OCI-LY7 (cell line): ENCODE measurements around the gene C2orf72. TPM values are rescaled to one million over a fixed set of nuclear protein-coding genes. Genes with fewer than 3 reads are reported as not detected.

Experiments used
- BruUV-seq: library from RNA; stranded (reverse); fragments of 400-500 nt; replicated peaks from 2 replicates; lab custom pipeline; 2021; lab: Mats Ljungman, UMichigan
- CTCF ChIA-PET: fragments of 300-600 bp; sonication (Branson Sonifier 250); formaldehyde crosslinking; loops from one replicate; lab custom pipeline; 2022; ENCODE audit warnings: antibody characterized with exemption; ENCODE audit not compliant: unreplicated experiment; lab: Charles Lee
- POLR2A ChIA-PET: fragments of 300-600 bp; sonication (Branson Sonifier 250); formaldehyde crosslinking; loops from one replicate; lab custom pipeline; 2022; ENCODE audit warnings: antibody characterized with exemption; lab: Charles Lee
- DNase-seq: peaks from one replicate; pipeline ENCODE4 v3.0.0-alpha.2; 2015; ENCODE audit warnings: low spot score
- H2AFZ ChIP-seq: fragments of 200-600 bp; sonication (generic), shearing (Covaris generic); 2 replicates; pipeline ENCODE4 v1.6.1; 2014; ENCODE audit warnings: mild to moderate bottlenecking, antibody characterized with exemption, low read length, moderate library complexity
- H3K27ac ChIP-seq: fragments of 200-600 bp; sonication (generic); 2 replicates; pipeline ENCODE4 v1.5.1; 2014; ENCODE audit warnings: mixed run types, low read depth, mild to moderate bottlenecking, moderate library complexity, low read length, inconsistent platforms; ENCODE audit not compliant: poor library complexity, severe bottlenecking
- H3K36me3 ChIP-seq: fragments of 200-600 bp; sonication (generic); 2 replicates; pipeline ENCODE4 v1.6.1; 2014; ENCODE audit warnings: mild to moderate bottlenecking, antibody characterized with exemption, low read length, moderate library complexity, mixed read lengths; ENCODE audit not compliant: insufficient read depth
- H3K4me1 ChIP-seq: fragments of 200-600 bp; sonication (generic); 2 replicates; pipeline ENCODE4 v1.5.1; 2014; ENCODE audit warnings: mild to moderate bottlenecking, low read length; ENCODE audit not compliant: insufficient read depth, poor library complexity, severe bottlenecking
- H3K4me2 ChIP-seq: fragments of 200-600 bp; sonication (generic); 2 replicates; pipeline ENCODE4 v1.6.1; 2014; ENCODE audit warnings: mild to moderate bottlenecking, low read length
- H3K4me3 ChIP-seq: fragments of 200-600 bp; sonication (generic); 2 replicates; pipeline ENCODE4 v1.5.1; 2014; ENCODE audit warnings: mild to moderate bottlenecking, low read depth, low read length; ENCODE audit not compliant: poor library complexity, severe bottlenecking
- H3K79me2 ChIP-seq: fragments of 200-600 bp; sonication (generic); 2 replicates; pipeline ENCODE4 v1.6.1; 2016; ENCODE audit warnings: low read depth, mild to moderate bottlenecking, low read length, moderate library complexity, mixed read lengths; ENCODE audit not compliant: insufficient read depth
- H3K9me2 ChIP-seq: fragments of 200-600 bp; sonication (generic); 2 replicates; pipeline ENCODE4 v1.6.1; 2016; ENCODE audit warnings: mild to moderate bottlenecking, low read length, mixed read lengths; ENCODE audit not compliant: insufficient read depth
- H3K9me3 ChIP-seq: fragments of 200-600 bp; sonication (generic); 2 replicates; pipeline ENCODE4 v1.6.1; 2014; ENCODE audit warnings: mild to moderate bottlenecking, mixed run types, low read length, mixed read lengths
- H4K20me1 ChIP-seq: fragments of 200-600 bp; sonication (generic); 2 replicates; pipeline ENCODE4 v1.6.1; 2014; ENCODE audit warnings: mild to moderate bottlenecking, antibody characterized with exemption, low read length, moderate library complexity, mixed read lengths; ENCODE audit not compliant: insufficient read depth
- CTCF ChIP-seq: fragments of 200-600 bp; sonication (generic); conservative IDR thresholded peaks from 2 replicates; pipeline ENCODE4 v1.5.1; 2014; ENCODE audit warnings: mild to moderate bottlenecking, antibody characterized with exemption, low read length, moderate library complexity, mixed read lengths
- EZH2phosphoT487 ChIP-seq: fragments of 200-600 bp; sonication (generic); IDR thresholded peaks from 2 replicates; pipeline ENCODE4 v1.6.1; 2018; ENCODE audit warnings: low read depth, borderline replicate concordance, mild to moderate bottlenecking, mixed run types, antibody characterized with exemption, low read length, moderate library complexity, mixed read lengths
- intact Hi-C: fragments of 100-400 bp; cut with micrococcal nuclease; formaldehyde crosslinking; loops from one replicate; pipeline ENCODE4 v1.10.0; 2022; ENCODE audit not compliant: unreplicated experiment
- total RNA-seq, 2 experiments: library from RNA; depleted of rRNA in 1 of 2; stranded (reverse); fragments of >200 nt in 1 of 2; shearing (Covaris generic) in 1 of 2; gene quantifications; 2 replicates each; pipeline ENCODE4 v1.2.3, GENCODE V29; 2014 to 2022

Gene C2orf72
- total RNA-seq, 2 experiments from 2014 or later, result not detected

GRCh38 chr2:231038483-231039293, 1.4 kb downstream of the C2orf72 start:
- H3K4me2 ChIP-seq, result no peak overlapping the region
- no peaks in the 10 kb centered on the region for H4K20me1 ChIP-seq
- H3K4me3 ChIP-seq, result no peak overlapping the region
- H3K36me3 ChIP-seq, result no peaks in the 10 kb centered on the region
- intact Hi-C loops, result no loop called here
- BruUV-seq, result no TSS peak
- DNase-seq, result no peak
- no peak overlapping the region for H2AFZ ChIP-seq
- POLR2A ChIA-PET, result interaction anchor here (0.5 kb wide), 1 partner anchor 147 kb away, joined by 4 read pairs; no protein-coding TSS in a partner anchor
- no peak for TF ChIP-seq EZH2phosphoT487
- no peak for TF ChIP-seq CTCF
- H3K79me2 ChIP-seq, result no peaks in the 10 kb centered on the region
- H3K9me3 ChIP-seq, result no peaks in the 10 kb centered on the region
- H3K9me2 ChIP-seq, result no peaks in the 10 kb centered on the region
- CTCF ChIA-PET, result no interaction called here
- peaks cover 13% of the 10 kb centered on the region for H3K4me1 ChIP-seq
- H3K27ac ChIP-seq, result no peak overlapping the region

GRCh38 chr2:231039294-231039664, 2.0 kb downstream of the C2orf72 start:
- Histone ChIP-seq H2AFZ (no peak overlapping the region), H4K20me1 (no peaks in the 10 kb centered on the region), H3K9me3 (no peaks in the 10 kb centered on the region), H3K4me1 (peaks cover 9% of the 10 kb centered on the region), H3K4me3 (no peak overlapping the region), H3K4me2 (no peak overlapping the region), H3K27ac (no peak overlapping the region), H3K79me2 (no peaks in the 10 kb centered on the region), H3K36me3 (no peaks in the 10 kb centered on the region), H3K9me2 (no peaks in the 10 kb centered on the region)
- ChIA-PET CTCF (no interaction called here), POLR2A (interaction anchor here (0.5 kb wide), 1 partner anchor 148 kb away, joined by 4 read pairs; no protein-coding TSS in a partner anchor)
- TF ChIP-seq CTCF, result no peak
- TF ChIP-seq EZH2phosphoT487, result no peak
- intact Hi-C loops, result no loop called here
- BruUV-seq, result no TSS peak
- no peak for DNase-seq

GRCh38 chr2:231039821-231040364, 2.6 kb downstream of the C2orf72 start:
- Histone ChIP-seq H3K9me2 (no peaks in the 10 kb centered on the region), H3K36me3 (no peaks in the 10 kb centered on the region), H3K79me2 (no peaks in the 10 kb centered on the region), H3K4me2 (no peak overlapping the region), H3K4me3 (no peak overlapping the region), H3K4me1 (peaks cover 3% of the 10 kb centered on the region), H3K27ac (no peak overlapping the region), H2AFZ (no peak overlapping the region), H3K9me3 (no peaks in the 10 kb centered on the region), H4K20me1 (no peaks in the 10 kb centered on the region)
- intact Hi-C loops, result no loop called here
- POLR2A ChIA-PET, result no interaction called here
- DNase-seq, result no peak
- no TSS peak for BruUV-seq
- TF ChIP-seq CTCF (no peak), EZH2phosphoT487 (no peak)
- CTCF ChIA-PET, result no interaction called here
